HCT116 (cell line): ENCODE results near the gene CCDC30.

Experiments used
- EGR1 ChIP-seq: IDR thresholded peaks from 2 replicates; pipeline ENCODE4 v1.6.1; 2012; ENCODE audit warnings: low read depth
- FOSL1 ChIP-seq: IDR thresholded peaks from 2 replicates; pipeline ENCODE4 v1.6.1; 2012; ENCODE audit warnings: low read depth
- POLR2A ChIP-seq: IDR thresholded peaks from 2 replicates; pipeline ENCODE4 v1.7.0; 2011; ENCODE audit warnings: borderline replicate concordance; ENCODE audit not compliant: insufficient read depth, insufficient read length; ENCODE audit errors: extremely low read depth
- SIN3A ChIP-seq: IDR thresholded peaks from 2 replicates; pipeline ENCODE4 v1.6.1; 2012; ENCODE audit warnings: low read depth
- YY1 ChIP-seq: IDR thresholded peaks from 2 replicates; pipeline ENCODE4 v1.6.1; 2011; ENCODE audit warnings: low read length, low read depth, moderate library complexity, mild to moderate bottlenecking; ENCODE audit not compliant: insufficient replicate concordance; ENCODE audit errors: extremely low read depth
- ZFX ChIP-seq: fragments of 450-650 bp; IDR thresholded peaks from 2 replicates; pipeline ENCODE4 v1.6.1; 2017
- ZNF274 ChIP-seq: fragments of 200-500 bp; sonication (Bioruptor generic); IDR thresholded peaks from 2 replicates; pipeline ENCODE4 v1.6.1; 2014; ENCODE audit warnings: mild to moderate bottlenecking, low read depth, low read length, inconsistent platforms
- TF ChIP-seq, protein P1 (sequence below), 3 experiments: fragments of 200-600 bp in 1 of 3; sonication (generic) in 1 of 3; IDR thresholded peaks in 2 of 3; conservative IDR thresholded peaks in 1 of 3; 2 replicates each; pipeline ENCODE4 v1.5.1; 2012 to 2017; ENCODE audit warnings: low read depth in 2 of 3, low read length in 2 of 3, antibody characterized with exemption in 1 of 3, borderline replicate concordance in 1 of 3, control low read depth in 1 of 3, mild to moderate bottlenecking in 1 of 3, mixed read lengths in 1 of 3, mixed run types in 1 of 3, moderate library complexity in 1 of 3; ENCODE audit not compliant: insufficient read depth in 1 of 3
- TF ChIP-seq, protein P2 (sequence below): IDR thresholded peaks from 2 replicates; pipeline ENCODE4 v1.6.1; 2012; ENCODE audit warnings: low read depth

DNA sequence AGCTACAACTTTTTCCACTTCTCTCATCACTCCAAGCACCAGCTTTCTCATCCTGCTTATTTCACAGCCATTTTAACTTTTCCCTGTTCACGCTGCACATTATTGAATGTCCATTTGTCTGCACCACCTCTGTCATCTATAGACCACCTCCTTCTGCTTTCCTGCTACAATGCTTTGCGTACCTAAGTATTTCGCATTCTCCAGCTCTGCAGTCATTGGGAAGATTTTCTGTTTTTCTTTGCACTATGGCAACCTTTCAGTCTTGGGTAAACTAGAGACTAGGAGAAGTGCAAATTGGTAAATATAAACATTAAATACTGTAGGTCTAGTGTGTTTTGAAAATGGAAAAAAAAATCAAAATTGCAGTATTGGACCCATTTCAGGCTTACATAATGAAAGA lies 835 bp downstream of the CCDC30 start:
- TF ChIP-seq YY1 (no peak), FOSL1 (no peak), EGR1 (no peak), SIN3A (no peak), ZNF274 (no peak), POLR2A (no peak), ZFX (no peak)
- TF ChIP-seq, protein P1, sequence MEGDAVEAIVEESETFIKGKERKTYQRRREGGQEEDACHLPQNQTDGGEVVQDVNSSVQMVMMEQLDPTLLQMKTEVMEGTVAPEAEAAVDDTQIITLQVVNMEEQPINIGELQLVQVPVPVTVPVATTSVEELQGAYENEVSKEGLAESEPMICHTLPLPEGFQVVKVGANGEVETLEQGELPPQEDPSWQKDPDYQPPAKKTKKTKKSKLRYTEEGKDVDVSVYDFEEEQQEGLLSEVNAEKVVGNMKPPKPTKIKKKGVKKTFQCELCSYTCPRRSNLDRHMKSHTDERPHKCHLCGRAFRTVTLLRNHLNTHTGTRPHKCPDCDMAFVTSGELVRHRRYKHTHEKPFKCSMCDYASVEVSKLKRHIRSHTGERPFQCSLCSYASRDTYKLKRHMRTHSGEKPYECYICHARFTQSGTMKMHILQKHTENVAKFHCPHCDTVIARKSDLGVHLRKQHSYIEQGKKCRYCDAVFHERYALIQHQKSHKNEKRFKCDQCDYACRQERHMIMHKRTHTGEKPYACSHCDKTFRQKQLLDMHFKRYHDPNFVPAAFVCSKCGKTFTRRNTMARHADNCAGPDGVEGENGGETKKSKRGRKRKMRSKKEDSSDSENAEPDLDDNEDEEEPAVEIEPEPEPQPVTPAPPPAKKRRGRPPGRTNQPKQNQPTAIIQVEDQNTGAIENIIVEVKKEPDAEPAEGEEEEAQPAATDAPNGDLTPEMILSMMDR (IDR thresholded peaks at IDR 0.05 in 2 of 3, conservative IDR thresholded peaks at IDR 0.05 in 1 of 3; ENCODE audit: borderline replicate concordance in 1 of 3, insufficient read depth in 1 of 3, low read depth in 2 of 3, low read length in 2 of 3): no peak
- TF ChIP-seq, protein P2, sequence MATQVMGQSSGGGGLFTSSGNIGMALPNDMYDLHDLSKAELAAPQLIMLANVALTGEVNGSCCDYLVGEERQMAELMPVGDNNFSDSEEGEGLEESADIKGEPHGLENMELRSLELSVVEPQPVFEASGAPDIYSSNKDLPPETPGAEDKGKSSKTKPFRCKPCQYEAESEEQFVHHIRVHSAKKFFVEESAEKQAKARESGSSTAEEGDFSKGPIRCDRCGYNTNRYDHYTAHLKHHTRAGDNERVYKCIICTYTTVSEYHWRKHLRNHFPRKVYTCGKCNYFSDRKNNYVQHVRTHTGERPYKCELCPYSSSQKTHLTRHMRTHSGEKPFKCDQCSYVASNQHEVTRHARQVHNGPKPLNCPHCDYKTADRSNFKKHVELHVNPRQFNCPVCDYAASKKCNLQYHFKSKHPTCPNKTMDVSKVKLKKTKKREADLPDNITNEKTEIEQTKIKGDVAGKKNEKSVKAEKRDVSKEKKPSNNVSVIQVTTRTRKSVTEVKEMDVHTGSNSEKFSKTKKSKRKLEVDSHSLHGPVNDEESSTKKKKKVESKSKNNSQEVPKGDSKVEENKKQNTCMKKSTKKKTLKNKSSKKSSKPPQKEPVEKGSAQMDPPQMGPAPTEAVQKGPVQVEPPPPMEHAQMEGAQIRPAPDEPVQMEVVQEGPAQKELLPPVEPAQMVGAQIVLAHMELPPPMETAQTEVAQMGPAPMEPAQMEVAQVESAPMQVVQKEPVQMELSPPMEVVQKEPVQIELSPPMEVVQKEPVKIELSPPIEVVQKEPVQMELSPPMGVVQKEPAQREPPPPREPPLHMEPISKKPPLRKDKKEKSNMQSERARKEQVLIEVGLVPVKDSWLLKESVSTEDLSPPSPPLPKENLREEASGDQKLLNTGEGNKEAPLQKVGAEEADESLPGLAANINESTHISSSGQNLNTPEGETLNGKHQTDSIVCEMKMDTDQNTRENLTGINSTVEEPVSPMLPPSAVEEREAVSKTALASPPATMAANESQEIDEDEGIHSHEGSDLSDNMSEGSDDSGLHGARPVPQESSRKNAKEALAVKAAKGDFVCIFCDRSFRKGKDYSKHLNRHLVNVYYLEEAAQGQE: no peak
